A549 (cell line): ENCODE results near the gene SLC1A3. TPM values are rescaled to one million over a fixed set of nuclear protein-coding genes. Genes with fewer than 3 reads are reported as not detected.

Experiments
- ATAC-seq, 2 experiments: fragments of 200-7000 bp in 1 of 2; fragments of >200 bp in 1 of 2; cut with Nextera tagmentation in 1 of 2; cut with Tn5 transposase in 1 of 2; 3 replicates each; pipeline versions ENCODE4 v1.8.0 to v1.9.1; 2018 to 2020; ENCODE audit warnings: mild to moderate bottlenecking in 1 of 2, moderate library complexity in 1 of 2
- CTCF ChIA-PET: fragments of 300-600 bp; sonication (Branson Sonifier 250); formaldehyde crosslinking; extraction: SDS; loops from one replicate; lab custom pipeline; 2021; ENCODE audit warnings: antibody characterized with exemption, inconsistent platforms; lab: Yijun Ruan, JAX
- POLR2A ChIA-PET: fragments of 350-600 bp; formaldehyde crosslinking; extraction: SDS; loops from one replicate; lab custom pipeline; 2021; ENCODE audit warnings: antibody characterized with exemption, inconsistent platforms; lab: Yijun Ruan, JAX
- DNase-seq, 2 experiments: peaks; one replicate each; pipeline versions ENCODE4 v3.0.0 to v3.0.0-alpha.2; 2011 to 2016; ENCODE audit warnings: low read depth in 1 of 2, low spot score in 1 of 2
- FAIRE-seq: peaks from 2 replicates; lab custom pipeline; 2011; peaks lifted over from hg19 to GRCh38; lab: Jason Lieb, UNC
- H3K27ac ChIP-seq, 2 experiments: fragments of >200 bp; sonication (Bioruptor Twin); formaldehyde crosslinking; 3 replicates each; pipeline ENCODE4 v1.5.1; 2016 to 2017
- H3K4me1 ChIP-seq: fragments of >200 bp; sonication (Bioruptor Twin); formaldehyde crosslinking; 3 replicates; pipeline ENCODE4 v1.6.1; 2016
- H3K4me2 ChIP-seq: fragments of >200 bp; sonication (Bioruptor Twin); formaldehyde crosslinking; 3 replicates; pipeline ENCODE4 v1.6.1; 2016
- H3K4me3 ChIP-seq: fragments of >200 bp; sonication (Bioruptor Twin); formaldehyde crosslinking; 3 replicates; pipeline ENCODE4 v1.5.1; 2016
- H3K9me3 ChIP-seq: fragments of >200 bp; sonication (Bioruptor Twin); formaldehyde crosslinking; 3 replicates; pipeline ENCODE4 v1.6.1; 2016
- BHLHE40 ChIP-seq: IDR thresholded peaks from 2 replicates; pipeline ENCODE4 v1.6.1; 2012; ENCODE audit warnings: low read depth, low read length, inconsistent platforms
- CHD4 ChIP-seq: fragments of 200-600 bp; sonication (generic); IDR thresholded peaks from 2 replicates; pipeline ENCODE4 v1.6.1; 2016; ENCODE audit warnings: antibody characterized with exemption, mild to moderate bottlenecking, borderline replicate concordance
- CTCF ChIP-seq: fragments of >200 bp; sonication (Bioruptor Twin); formaldehyde crosslinking; IDR thresholded peaks from 3 replicates; pipeline ENCODE4 v1.5.1; 2016
- ELK1 ChIP-seq: fragments of 150-350 bp; IDR thresholded peaks from 2 replicates; pipeline ENCODE4 v1.6.1; 2014; ENCODE audit warnings: low read depth, mild to moderate bottlenecking, low read length
- HES2 ChIP-seq: fragments of >200 bp; sonication (Bioruptor Twin); formaldehyde crosslinking; IDR thresholded peaks from 2 replicates; pipeline ENCODE4 v1.6.1; 2016
- HEYL ChIP-seq: fragments of 250-450 bp; sonication (Bioruptor Pico); IDR thresholded peaks from 2 replicates; pipeline ENCODE4 v1.8.0; 2021; ENCODE audit warnings: mild to moderate bottlenecking, moderate library complexity
- HOXA7 ChIP-seq: fragments of 250-450 bp; sonication (Bioruptor Pico); IDR thresholded peaks from 2 replicates; pipeline ENCODE4 v1.5.0; 2020; ENCODE audit warnings: mild to moderate bottlenecking, moderate library complexity
- JUN ChIP-seq, 2 experiments: fragments of >200 bp; sonication (Bioruptor Twin); formaldehyde crosslinking; IDR thresholded peaks; 2 replicates in 1 of 2; 3 replicates in 1 of 2; pipeline ENCODE4 v1.6.1; 2016 to 2017
- MAZ ChIP-seq: fragments of 150-350 bp; IDR thresholded peaks from 2 replicates; pipeline ENCODE4 v1.6.1; 2014; ENCODE audit warnings: antibody characterized with exemption, low read depth, low read length, borderline replicate concordance
- NFE2L2 ChIP-seq: fragments of 150-350 bp; conservative IDR thresholded peaks from 2 replicates; pipeline ENCODE4 v1.6.1; 2014; ENCODE audit warnings: low read length
- PBX3 ChIP-seq: IDR thresholded peaks from 2 replicates; pipeline ENCODE4 v1.6.1; 2012
- POLR2AphosphoS2 ChIP-seq: conservative IDR thresholded peaks from 2 replicates; pipeline ENCODE4 v1.6.1; 2012; ENCODE audit warnings: low read length, improper control_type of control experiment, inconsistent platforms
- REST ChIP-seq: fragments of 200-600 bp; sonication (generic); IDR thresholded peaks from 2 replicates; pipeline ENCODE4 v1.6.1; 2016; ENCODE audit warnings: antibody characterized with exemption, mild to moderate bottlenecking, moderate library complexity
- RNF2 ChIP-seq: fragments of 200-600 bp; sonication (generic); IDR thresholded peaks from 2 replicates; pipeline ENCODE4 v1.6.1; 2016; ENCODE audit warnings: low read depth, mild to moderate bottlenecking, antibody characterized with exemption, moderate library complexity, borderline replicate concordance
- WGBS: methylation state at CpG from one replicate; pipeline ENCODE4 v1.1.6; 2017; ENCODE audit errors: missing lambda C conversion rate; 5-methylcytosine and 5-hydroxymethylcytosine counted together
- polyA plus RNA-seq, 4 experiments: library from polyadenylated mRNA; depleted of rRNA in 3 of 4; stranded (reverse); fragments of >200 nt; fragmentation: RNase III in 1 of 4; extraction: RNeasy Plus Mini Kit Qiagen cat#74134 plus additional on column Dnase treatment in 1 of 4; gene quantifications; 2 replicates in 3 of 4; 3 replicates in 1 of 4; pipeline ENCODE4 v1.2.3, GENCODE V29; 2011 to 2017
- TF ChIP-seq, protein P1 (sequence below): fragments of >200 bp; sonication (Bioruptor Twin); formaldehyde crosslinking; IDR thresholded peaks from 3 replicates; pipeline ENCODE4 v1.6.1; 2016

SLC1A3 gene
- polyA plus RNA-seq, 2 of the 4 experiments (the other 2 are of a cell fraction): not detected

GRCh38 chr5:36658038-36658756 lies 51.8 kb downstream of the SLC1A3 start:
- no peak for ATAC-seq
- TF ChIP-seq CTCF: no peak
- TF ChIP-seq, all 56 proteins: peak for 0
- H3K4me3 ChIP-seq: no peak overlapping the region
- H3K4me2 ChIP-seq: peak overlapping the region; percentile 41; the same call in 1 of the 3 replicates
- H3K9me3 ChIP-seq: no peaks in the 10 kb centered on the region
- no peak overlapping the region for H3K27ac ChIP-seq
- CTCF ChIA-PET: interaction anchor here (1.0 kb wide), 1 partner anchor 38 kb away, joined by 3 read pairs; no protein-coding TSS in a partner anchor
- H3K4me1 ChIP-seq: peaks cover 9% of the 10 kb centered on the region; the same call in 2 of the 3 replicates
- WGBS: 37% methylated on average over 8 of the region's 8 CpGs
- FAIRE-seq: no peak
- POLR2A ChIA-PET: no interaction called here
- DNase-seq: no peak

DNA sequence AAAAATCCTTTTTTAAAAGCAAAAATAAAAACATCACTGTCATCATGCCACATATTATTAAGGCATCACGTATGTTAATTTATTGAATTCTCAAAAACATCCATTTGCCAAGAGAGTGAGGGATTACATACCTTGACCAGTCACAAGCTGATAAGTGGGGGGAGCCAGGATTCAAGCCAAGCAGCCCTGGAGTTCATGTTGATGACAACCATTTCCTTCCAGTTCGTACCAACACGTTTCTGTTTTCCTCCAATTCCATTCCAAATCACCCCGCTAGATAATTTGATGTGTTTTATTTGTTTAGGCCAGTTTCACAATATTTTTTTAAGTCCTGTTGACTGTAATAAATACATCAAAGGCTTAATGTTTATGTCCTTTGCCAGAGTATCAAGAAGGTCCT lies 53.0 kb downstream of the SLC1A3 start:
- DNase-seq: no peak
- Histone ChIP-seq H3K4me2 (no peak overlapping the region), H3K27ac (no peak overlapping the region), H3K4me1 (peaks cover 9% of the 10 kb centered on the region; the same call in 2 of the 3 replicates), H3K9me3 (no peaks in the 10 kb centered on the region), H3K4me3 (no peak overlapping the region)
- TF ChIP-seq NFE2L2: no peak
- TF ChIP-seq PBX3: no peak
- TF ChIP-seq REST: no peak
- TF ChIP-seq CHD4: no peak
- TF ChIP-seq, protein P1, sequence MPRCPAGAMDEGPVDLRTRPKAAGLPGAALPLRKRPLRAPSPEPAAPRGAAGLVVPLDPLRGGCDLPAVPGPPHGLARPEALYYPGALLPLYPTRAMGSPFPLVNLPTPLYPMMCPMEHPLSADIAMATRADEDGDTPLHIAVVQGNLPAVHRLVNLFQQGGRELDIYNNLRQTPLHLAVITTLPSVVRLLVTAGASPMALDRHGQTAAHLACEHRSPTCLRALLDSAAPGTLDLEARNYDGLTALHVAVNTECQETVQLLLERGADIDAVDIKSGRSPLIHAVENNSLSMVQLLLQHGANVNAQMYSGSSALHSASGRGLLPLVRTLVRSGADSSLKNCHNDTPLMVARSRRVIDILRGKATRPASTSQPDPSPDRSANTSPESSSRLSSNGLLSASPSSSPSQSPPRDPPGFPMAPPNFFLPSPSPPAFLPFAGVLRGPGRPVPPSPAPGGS: no peak
- no peak for TF ChIP-seq HOXA7 (CRISPR knock-in tag)
- no peak for TF ChIP-seq HES2
- no peak for TF ChIP-seq MAZ
- no peak for TF ChIP-seq JUN (IDR thresholded peaks at IDR 0.05)
- no peak for TF ChIP-seq HEYL (CRISPR knock-in tag)
- TF ChIP-seq POLR2AphosphoS2: no peak
- no peak for TF ChIP-seq BHLHE40
- TF ChIP-seq RNF2: no peak
- TF ChIP-seq ELK1: no peak
- no peak for FAIRE-seq
- ChIA-PET POLR2A (no interaction called here), CTCF (interaction anchor here (0.9 to 1.0 kb wide), 2 partner anchors 34 to 36 kb away, joined by 3 read pairs; no protein-coding TSS in a partner anchor)
- 23% methylated on average over 4 of the region's 4 CpGs for WGBS
- ATAC-seq: no peak
